GM23338 (cell line): Measurements from ENCODE around the gene TENM4.

Experiments used
- CREB1 ChIP-seq: fragments of 250-450 bp; sonication (Bioruptor Pico); IDR thresholded peaks from 2 replicates; pipeline ENCODE4 v1.5.0; 2020; ENCODE audit warnings: low read depth, mild to moderate bottlenecking, moderate library complexity
- CTCF ChIP-seq, 2 experiments: fragments of 200-600 bp in 1 of 2; sonication (generic) in 1 of 2; conservative IDR thresholded peaks; 2 replicates each; pipeline versions ENCODE4 v1.5.1 to v1.6.1; 2016 to 2017; ENCODE audit warnings: antibody characterized with exemption in 2 of 2, low read depth in 2 of 2, mild to moderate bottlenecking in 2 of 2, moderate library complexity in 1 of 2
- ETS1 ChIP-seq: IDR thresholded peaks from 2 replicates; pipeline ENCODE4 v1.6.1; 2016; ENCODE audit warnings: antibody characterized with exemption
- EZH2 ChIP-seq: fragments of 200-600 bp; sonication (generic); IDR thresholded peaks from one replicate; pipeline ENCODE4 v1.8.0; 2017; ENCODE audit warnings: antibody characterized with exemption, mild to moderate bottlenecking, low read depth; ENCODE audit not compliant: unreplicated experiment
- EZH2phosphoT487 ChIP-seq: fragments of 200-600 bp; sonication (generic); IDR thresholded peaks from one replicate; pipeline ENCODE4 v1.8.1; 2018; ENCODE audit warnings: antibody characterized with exemption; ENCODE audit not compliant: unreplicated experiment
- JUNB ChIP-seq: IDR thresholded peaks from one replicate; pipeline ENCODE4 v1.6.1; 2016; ENCODE audit warnings: antibody characterized with exemption; ENCODE audit not compliant: unreplicated experiment
- NANOG ChIP-seq: IDR thresholded peaks from 2 replicates; pipeline ENCODE4 v1.6.1; 2016; ENCODE audit warnings: antibody characterized with exemption, borderline replicate concordance
- POLR2AphosphoS5 ChIP-seq: IDR thresholded peaks from 2 replicates; pipeline ENCODE4 v1.6.1; 2016; ENCODE audit warnings: antibody characterized with exemption, low read depth
- ZNF114 ChIP-seq: fragments of 250-450 bp; sonication (Bioruptor Pico); IDR thresholded peaks from 2 replicates; pipeline ENCODE4 v1.5.0; 2020; ENCODE audit warnings: mild to moderate bottlenecking, moderate library complexity
- TF ChIP-seq, protein P1 (sequence below): IDR thresholded peaks from one replicate; pipeline ENCODE4 v1.6.1; 2018; ENCODE audit warnings: antibody characterized with exemption; ENCODE audit not compliant: unreplicated experiment

DNA sequence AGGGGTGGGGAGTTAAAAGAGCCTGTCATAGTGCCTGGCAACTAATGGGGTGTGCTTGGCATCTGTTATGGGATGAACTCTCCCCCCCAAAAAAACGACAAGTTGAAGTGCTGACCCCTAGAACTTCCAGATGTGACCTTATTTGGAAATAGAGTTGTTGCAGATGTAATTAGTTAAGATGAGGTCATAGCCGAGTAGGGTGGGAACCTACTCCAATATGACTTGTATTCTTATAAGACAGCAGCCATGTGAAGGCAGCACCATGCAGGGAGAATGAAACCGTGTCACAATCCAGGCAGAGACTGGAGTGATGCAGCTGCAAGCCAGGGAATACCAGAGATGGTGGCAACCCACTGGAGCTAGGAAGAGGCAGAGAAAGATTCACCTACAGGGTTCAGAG lies 394.5 kb downstream of the TENM4 start:
- TF ChIP-seq EZH2 (no peak), JUNB (no peak), CTCF (conservative IDR thresholded peaks at IDR 0.05; ENCODE audit: low read depth in 2 of 2) (no peak), EZH2phosphoT487 (no peak), POLR2AphosphoS5 (no peak), ZNF114 (CRISPR knock-in tag) (no peak), CREB1 (CRISPR knock-in tag) (no peak), ETS1 (no peak), NANOG (no peak)
- TF ChIP-seq, protein P1, sequence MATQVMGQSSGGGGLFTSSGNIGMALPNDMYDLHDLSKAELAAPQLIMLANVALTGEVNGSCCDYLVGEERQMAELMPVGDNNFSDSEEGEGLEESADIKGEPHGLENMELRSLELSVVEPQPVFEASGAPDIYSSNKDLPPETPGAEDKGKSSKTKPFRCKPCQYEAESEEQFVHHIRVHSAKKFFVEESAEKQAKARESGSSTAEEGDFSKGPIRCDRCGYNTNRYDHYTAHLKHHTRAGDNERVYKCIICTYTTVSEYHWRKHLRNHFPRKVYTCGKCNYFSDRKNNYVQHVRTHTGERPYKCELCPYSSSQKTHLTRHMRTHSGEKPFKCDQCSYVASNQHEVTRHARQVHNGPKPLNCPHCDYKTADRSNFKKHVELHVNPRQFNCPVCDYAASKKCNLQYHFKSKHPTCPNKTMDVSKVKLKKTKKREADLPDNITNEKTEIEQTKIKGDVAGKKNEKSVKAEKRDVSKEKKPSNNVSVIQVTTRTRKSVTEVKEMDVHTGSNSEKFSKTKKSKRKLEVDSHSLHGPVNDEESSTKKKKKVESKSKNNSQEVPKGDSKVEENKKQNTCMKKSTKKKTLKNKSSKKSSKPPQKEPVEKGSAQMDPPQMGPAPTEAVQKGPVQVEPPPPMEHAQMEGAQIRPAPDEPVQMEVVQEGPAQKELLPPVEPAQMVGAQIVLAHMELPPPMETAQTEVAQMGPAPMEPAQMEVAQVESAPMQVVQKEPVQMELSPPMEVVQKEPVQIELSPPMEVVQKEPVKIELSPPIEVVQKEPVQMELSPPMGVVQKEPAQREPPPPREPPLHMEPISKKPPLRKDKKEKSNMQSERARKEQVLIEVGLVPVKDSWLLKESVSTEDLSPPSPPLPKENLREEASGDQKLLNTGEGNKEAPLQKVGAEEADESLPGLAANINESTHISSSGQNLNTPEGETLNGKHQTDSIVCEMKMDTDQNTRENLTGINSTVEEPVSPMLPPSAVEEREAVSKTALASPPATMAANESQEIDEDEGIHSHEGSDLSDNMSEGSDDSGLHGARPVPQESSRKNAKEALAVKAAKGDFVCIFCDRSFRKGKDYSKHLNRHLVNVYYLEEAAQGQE, result no peak
